ENCODE measurements around the gene RAX. TPM values are rescaled to one million over a fixed set of nuclear protein-coding genes. Genes with fewer than 3 reads are reported as not detected.

The RAX gene
- total and polyA plus RNA-seq, 10 of the 15 experiments (the other 5 are each of a cell fraction or from before 2014, with no cell fraction given) = not detected

- Histone ChIP-seq H3K27me3 (replicated peaks in 1 of 2; ENCODE audit: control insufficient read depth in 2 of 2, insufficient read depth in 2 of 2, low read length in 1 of 2) (peaks cover 2 to 17% of the 10 kb centered on the region in 2 experiments; a peak in 2 of 4 replicates), H3K4me2 (ENCODE audit: control insufficient read depth, insufficient read depth) (no peak overlapping the region), H3K9ac (ENCODE audit: control insufficient read depth, insufficient read depth, low read length) (no peak overlapping the region), H3K36me3 (ENCODE audit: control insufficient read depth in 2 of 2, insufficient read depth in 2 of 2, low read length in 1 of 2) (no peaks in the 10 kb centered on the region), H3K4me3 (no peak overlapping the region), H4K20me1 (ENCODE audit: control insufficient read depth, insufficient read depth) (no peaks in the 10 kb centered on the region), H3K9me3 (replicated peaks; ENCODE audit: control insufficient read depth, insufficient read depth, low read length) (no peaks in the 10 kb centered on the region), H3K4me1 (ENCODE audit: control insufficient read depth, insufficient read depth, low read length) (no peaks in the 10 kb centered on the region), H3K79me2 (ENCODE audit: control insufficient read depth, insufficient read depth, low read length) (no peaks in the 10 kb centered on the region), H3K27ac (ENCODE audit: control insufficient read depth, insufficient read depth) (no peak overlapping the region), H2AFZ (ENCODE audit: control insufficient read depth, low read depth, low read length) (no peak overlapping the region)
- ChIA-PET RAD21 (ENCODE audit: unreplicated experiment) (interaction anchor here (0.6 kb wide), 1 partner anchor 44 kb away, joined by 4 read pairs; no protein-coding TSS in a partner anchor), SMC1A (ENCODE audit: uncharacterized antibody, unreplicated experiment) (no interaction called here), POLR2A (no interaction called here), CTCF (interaction anchor here (3.4 kb wide), 1 partner anchor 136 kb away, joined by 47 read pairs; no protein-coding TSS in a partner anchor)
- intact Hi-C loops (cut with micrococcal nuclease; ENCODE audit: unreplicated experiment) = no loop called here
- TF ChIP-seq KLF5 (IDR thresholded peaks at IDR 0.05; ENCODE audit: partially characterized antibody) (no peak), PAX5 (IDR thresholded peaks at IDR 0.05; ENCODE audit: borderline replicate concordance, low read depth, low read length) (no peak)
- no TSS peak for BruUV-seq (replicated peaks)
- DNase-seq (ENCODE audit: low read depth, low spot score) = no peak
- no peak for FAIRE-seq
- ATAC-seq = no peak
- in situ Hi-C loops (cut with MboI) = loop anchor here (10.0 kb wide), 1 partner anchor 135 kb away; no protein-coding TSS in a partner anchor
- 32% methylated on average over 46 of the region's 46 CpGs for WGBS (ENCODE audit: insufficient coverage, insufficient replicate concordance, low lambda C conversion rate, missing lambda C conversion rate)
Observed at GRCh38 chr18:59220164-59220783, 53.0 kb downstream of the RAX start.

- CTCF ChIA-PET = interaction anchor here (3.4 kb wide), 1 partner anchor 136 kb away, joined by 47 read pairs; no protein-coding TSS in a partner anchor
Observed at GRCh38 chr18:59219672-59220163, 53.5 kb downstream of the RAX start, which contains the start of gene GRP. Gene GRP (plus strand): TSS chr18:59220158. CDS start chr18:59220266, 108 bp downstream.

More at GRCh38 chr18:59219672-59220163, 53.5 kb downstream of the RAX start, which contains the start of gene GRP:
- FAIRE-seq (no peak), ATAC-seq (no peak), DNase-seq (ENCODE audit: low read depth, low spot score) (no peak)
- BruUV-seq (replicated peaks) = no TSS peak
- no peaks in the 10 kb centered on the region for H3K4me1 ChIP-seq (ENCODE audit: control insufficient read depth, insufficient read depth, low read length)
- POLR2A ChIA-PET = no interaction called here
- in situ Hi-C loops (cut with MboI) (loop anchor here (10.0 kb wide), 1 partner anchor 135 kb away; no protein-coding TSS in a partner anchor), intact Hi-C loops (cut with micrococcal nuclease; ENCODE audit: unreplicated experiment) (no loop called here)
- H3K27me3 ChIP-seq (replicated peaks in 1 of 2; ENCODE audit: control insufficient read depth in 2 of 2, insufficient read depth in 2 of 2, low read length in 1 of 2) = peaks cover 2 to 17% of the 10 kb centered on the region in 2 experiments; a peak in 2 of 4 replicates
- 21% methylated on average over 22 of the region's 29 CpGs for WGBS (ENCODE audit: insufficient coverage, insufficient replicate concordance, low lambda C conversion rate, missing lambda C conversion rate)
- RAD21 ChIA-PET (ENCODE audit: unreplicated experiment) = interaction anchor here (0.6 kb wide), 1 partner anchor 44 kb away, joined by 4 read pairs; no protein-coding TSS in a partner anchor
- no peaks in the 10 kb centered on the region for H3K79me2 ChIP-seq (ENCODE audit: control insufficient read depth, insufficient read depth, low read length)
- no peak for TF ChIP-seq ASH2L (IDR thresholded peaks at IDR 0.05; ENCODE audit: borderline replicate concordance, low read depth)
- no peak for TF ChIP-seq RBBP5 (conservative IDR thresholded peaks at IDR 0.05)
- no peak for TF ChIP-seq CHD1 (IDR thresholded peaks at IDR 0.05; ENCODE audit: low read depth, low read length)
- TF ChIP-seq BMI1 (IDR thresholded peaks at IDR 0.05; ENCODE audit: borderline replicate concordance) = no peak
- H3K36me3 ChIP-seq (ENCODE audit: control insufficient read depth in 2 of 2, insufficient read depth in 2 of 2, low read length in 1 of 2) = no peaks in the 10 kb centered on the region
- H3K9ac ChIP-seq (ENCODE audit: control insufficient read depth, insufficient read depth, low read length) = no peak within 1 kb of the TSS
- H3K27ac ChIP-seq (ENCODE audit: control insufficient read depth, insufficient read depth) = no peak within 1 kb of the TSS
- SMC1A ChIA-PET (ENCODE audit: uncharacterized antibody, unreplicated experiment) = no interaction called here
- H2AFZ ChIP-seq (ENCODE audit: control insufficient read depth, low read depth, low read length) = no peak within 1 kb of the TSS
- no peak within 1 kb of the TSS for H3K4me3 ChIP-seq
- H3K9me3 ChIP-seq (replicated peaks; ENCODE audit: control insufficient read depth, insufficient read depth, low read length) = no peaks in the 10 kb centered on the region
- no peaks in the 10 kb centered on the region for H4K20me1 ChIP-seq (ENCODE audit: control insufficient read depth, insufficient read depth)
- H3K4me2 ChIP-seq (ENCODE audit: control insufficient read depth, insufficient read depth) = no peak within 1 kb of the TSS
